Vagina (tissue), 2 donors: Measurements from ENCODE around the gene ZBTB45.

Experiments used
- CTCF ChIP-seq, 3 experiments: fragments of 450-650 bp in 2 of 3; fragments of 200-600 bp in 1 of 3; sonication (generic) in 1 of 3; IDR thresholded peaks; one replicate each; pipeline ENCODE4 v1.5.1; 2017 to 2019; ENCODE audit warnings: antibody characterized with exemption in 3 of 3, mild to moderate bottlenecking in 2 of 3, moderate library complexity in 2 of 3
- POLR2A ChIP-seq, 2 donors: fragments of 450-650 bp; IDR thresholded peaks; one replicate each; pipeline ENCODE4 v1.6.1; 2017; ENCODE audit warnings: antibody characterized with exemption in 2 of 2, mild to moderate bottlenecking in 2 of 2, moderate library complexity in 2 of 2

GRCh38 chr19:58560921-58561320 lies 41.3 kb upstream of the ZBTB45 start:
- TF ChIP-seq CTCF (IDR thresholded peaks at IDR 0.05) (no peak), POLR2A (IDR thresholded peaks at IDR 0.05) (no peak)
